SK-N-SH treated with all-trans-retinoic acid at 6 μM for 48 hours (cell line): ENCODE measurements around the gene DCLRE1C.

ENCODE experiments used
- ATAC-seq: fragments of 200-7000 bp; cut with Tn5 transposase; 3 replicates; pipeline ENCODE4 v1.9.1; 2020; ENCODE audit warnings: mild to moderate bottlenecking, moderate library complexity
- ARNTL ChIP-seq: fragments of 450-650 bp; formaldehyde crosslinking; IDR thresholded peaks from 2 replicates; pipeline ENCODE4 v1.5.0; 2020; ENCODE audit warnings: low read depth, mild to moderate bottlenecking, moderate library complexity, borderline replicate concordance
- BACH2 ChIP-seq: fragments of 250-450 bp; sonication (Bioruptor Pico); IDR thresholded peaks from 2 replicates; pipeline ENCODE4 v1.9.0; 2021; ENCODE audit warnings: mild to moderate bottlenecking, borderline replicate concordance
- CREB5 ChIP-seq: fragments of 250-450 bp; sonication (Bioruptor Pico); IDR thresholded peaks from 2 replicates; pipeline ENCODE4 v1.5.1; 2020; ENCODE audit warnings: low read depth, mild to moderate bottlenecking, moderate library complexity
- CSDC2 ChIP-seq: fragments of 250-450 bp; sonication (Bioruptor Pico); IDR thresholded peaks from 2 replicates; pipeline ENCODE4 v1.5.0; 2020; ENCODE audit warnings: mild to moderate bottlenecking, moderate library complexity
- ESRRG ChIP-seq: fragments of 250-450 bp; sonication (Bioruptor Pico); IDR thresholded peaks from 2 replicates; pipeline ENCODE4 v1.6.1; 2021; ENCODE audit warnings: mild to moderate bottlenecking
- GLIS3 ChIP-seq: fragments of 250-450 bp; sonication (Bioruptor Pico); IDR thresholded peaks from 2 replicates; pipeline ENCODE4 v1.5.0; 2020; ENCODE audit warnings: mild to moderate bottlenecking, moderate library complexity
- ISL1 ChIP-seq: fragments of 250-450 bp; sonication (Bioruptor Pico); IDR thresholded peaks from 2 replicates; pipeline ENCODE4 v2.1.2; 2022; ENCODE audit warnings: mild to moderate bottlenecking, moderate library complexity
- OSR1 ChIP-seq: fragments of 250-450 bp; sonication (Bioruptor Pico); IDR thresholded peaks from 2 replicates; pipeline ENCODE4 v1.8.0; 2022; ENCODE audit warnings: moderate library complexity, mild to moderate bottlenecking, inconsistent platforms
- PATZ1 ChIP-seq: fragments of 250-450 bp; sonication (Bioruptor Pico); IDR thresholded peaks from 2 replicates; pipeline ENCODE4 v1.8.0; 2020; ENCODE audit warnings: mild to moderate bottlenecking, moderate library complexity, borderline replicate concordance
- POU6F1 ChIP-seq: fragments of 250-450 bp; sonication (Bioruptor Pico); IDR thresholded peaks from 2 replicates; pipeline ENCODE4 v1.8.0; 2021; ENCODE audit warnings: low read depth, mild to moderate bottlenecking, moderate library complexity, borderline replicate concordance
- PPARA ChIP-seq: fragments of 250-450 bp; sonication (Bioruptor Pico); IDR thresholded peaks from 2 replicates; pipeline ENCODE4 v1.5.0; 2020; ENCODE audit warnings: mild to moderate bottlenecking, borderline replicate concordance
- RARB ChIP-seq: fragments of 250-450 bp; sonication (Bioruptor Pico); IDR thresholded peaks from 2 replicates; pipeline ENCODE4 v1.8.0; 2021; ENCODE audit warnings: mild to moderate bottlenecking, moderate library complexity
- SNAI2 ChIP-seq: fragments of 250-450 bp; sonication (Bioruptor Pico); IDR thresholded peaks from 2 replicates; pipeline ENCODE4 v1.5.0; 2020; ENCODE audit warnings: mild to moderate bottlenecking, moderate library complexity
- TCF4 ChIP-seq: fragments of 250-450 bp; sonication (Bioruptor Pico); IDR thresholded peaks from 2 replicates; pipeline ENCODE4 v1.8.0; 2021; ENCODE audit warnings: mild to moderate bottlenecking, moderate library complexity, borderline replicate concordance
- TOX ChIP-seq: fragments of 250-450 bp; sonication (Bioruptor Pico); IDR thresholded peaks from 2 replicates; pipeline ENCODE4 v1.8.0; 2021; ENCODE audit warnings: mild to moderate bottlenecking, moderate library complexity, borderline replicate concordance
- TSHZ2 ChIP-seq: fragments of 250-450 bp; sonication (Bioruptor Pico); IDR thresholded peaks from 2 replicates; pipeline ENCODE4 v1.5.0; 2020; ENCODE audit warnings: mild to moderate bottlenecking, moderate library complexity
- ZC3H10 ChIP-seq: fragments of 250-450 bp; sonication (Bioruptor Pico); IDR thresholded peaks from 2 replicates; pipeline ENCODE4 v1.5.1; 2021; ENCODE audit warnings: mild to moderate bottlenecking, moderate library complexity
- ZFP3 ChIP-seq: fragments of 250-450 bp; sonication (Bioruptor Pico); IDR thresholded peaks from 2 replicates; pipeline ENCODE4 v1.5.0; 2020; ENCODE audit warnings: mild to moderate bottlenecking, moderate library complexity
- ZFP30 ChIP-seq: fragments of 450-650 bp; formaldehyde crosslinking; IDR thresholded peaks from 2 replicates; pipeline ENCODE4 v1.5.0; 2022; ENCODE audit warnings: mild to moderate bottlenecking, moderate library complexity
- ZNF565 ChIP-seq: fragments of 450-650 bp; formaldehyde crosslinking; conservative IDR thresholded peaks from 2 replicates; pipeline ENCODE4 v1.5.0; 2020; ENCODE audit warnings: low read depth, mild to moderate bottlenecking, moderate library complexity
- ZNF70 ChIP-seq: fragments of 450-650 bp; formaldehyde crosslinking; IDR thresholded peaks from 2 replicates; pipeline ENCODE4 v1.5.0; 2020; ENCODE audit warnings: mild to moderate bottlenecking, moderate library complexity
- ZNF8 ChIP-seq: fragments of 450-650 bp; formaldehyde crosslinking; IDR thresholded peaks from 2 replicates; pipeline ENCODE4 v1.5.0; 2020; ENCODE audit warnings: mild to moderate bottlenecking, moderate library complexity

The DCLRE1C gene

GRCh38 chr10:14858338-14858960 is 95.4 kb downstream of the DCLRE1C start:
- ATAC-seq = no peak
- TF ChIP-seq PATZ1 (no peak), ISL1 (CRISPR knock-in tag) (no peak), TOX (CRISPR knock-in tag) (no peak), ZNF8 (CRISPR knock-in tag) (no peak), GLIS3 (CRISPR knock-in tag) (no peak), SNAI2 (CRISPR knock-in tag) (no peak), ZNF70 (CRISPR knock-in tag) (no peak), BACH2 (CRISPR knock-in tag) (no peak), RARB (CRISPR knock-in tag) (no peak), ARNTL (CRISPR knock-in tag) (no peak), OSR1 (CRISPR knock-in tag) (no peak), POU6F1 (CRISPR knock-in tag) (no peak), ZC3H10 (CRISPR knock-in tag) (no peak), PPARA (CRISPR knock-in tag) (no peak), CSDC2 (CRISPR knock-in tag) (no peak)
- TF ChIP-seq, all 23 proteins: peak for 0

- no peak for ATAC-seq
- TF ChIP-seq TOX (CRISPR knock-in tag) (no peak), ZNF8 (CRISPR knock-in tag) (no peak), POU6F1 (CRISPR knock-in tag) (no peak), CREB5 (CRISPR knock-in tag) (no peak), ISL1 (CRISPR knock-in tag) (no peak), TCF4 (no peak), RARB (CRISPR knock-in tag) (no peak), ZNF565 (CRISPR knock-in tag) (no peak), PATZ1 (no peak), SNAI2 (CRISPR knock-in tag) (no peak), CSDC2 (CRISPR knock-in tag) (no peak)
These were observed 98.4 kb downstream of the DCLRE1C start for GRCh38 chr10:14855453-14855852.

- no peak for ATAC-seq
- TF ChIP-seq ESRRG (CRISPR knock-in tag) (no peak), OSR1 (CRISPR knock-in tag) (no peak), ZNF565 (CRISPR knock-in tag) (no peak), TOX (CRISPR knock-in tag) (no peak), CSDC2 (CRISPR knock-in tag) (no peak), ARNTL (CRISPR knock-in tag) (no peak), ZNF70 (CRISPR knock-in tag) (no peak), ZC3H10 (CRISPR knock-in tag) (no peak), BACH2 (CRISPR knock-in tag) (no peak), ZFP3 (no peak), ZNF8 (CRISPR knock-in tag) (no peak), ISL1 (CRISPR knock-in tag) (no peak), RARB (CRISPR knock-in tag) (no peak), TCF4 (no peak), GLIS3 (CRISPR knock-in tag) (no peak), CREB5 (CRISPR knock-in tag) (no peak), ZFP30 (CRISPR knock-in tag) (no peak), TSHZ2 (CRISPR knock-in tag) (no peak), SNAI2 (CRISPR knock-in tag) (no peak)
These were observed 101.7 kb downstream of the DCLRE1C start for GRCh38 chr10:14852236-14852635.
